Stimulated activated CD4-positive, alpha-beta T cell treated with anti-CD3 and anti-CD28 coated beads, Interleukin-1b, Interleukin-23, amount 100 ng/mL, for 48 hours (primary cell): ENCODE measurements around the gene SLC4A1AP.

Experiments used
- DNase-seq: peaks from one replicate; pipeline ENCODE4 v3.0.0-alpha.2; 2020

SLC4A1AP gene

GRCh38 chr2:27723372-27724144 lies 59.9 kb downstream of the SLC4A1AP start:
- no peak for DNase-seq

DNA sequence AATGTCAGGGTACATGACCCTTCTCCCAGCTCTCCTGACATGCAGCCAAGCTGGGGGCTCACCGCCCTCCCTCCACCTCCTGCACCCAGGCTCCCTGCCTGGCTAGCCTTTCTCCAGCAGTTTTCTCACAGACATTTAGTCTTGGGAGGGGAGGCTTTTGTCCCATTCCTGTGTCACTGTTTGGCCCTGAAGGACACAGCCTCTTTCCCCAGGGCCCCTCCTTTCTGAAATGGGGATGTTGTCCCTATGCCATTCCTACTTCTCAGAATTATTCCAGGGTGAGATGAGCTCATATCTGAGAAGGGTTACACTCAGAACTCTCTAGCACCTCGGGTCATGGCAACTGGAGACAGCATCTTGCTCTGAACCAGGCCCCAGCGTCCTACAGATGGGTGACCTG lies 60.5 kb downstream of the SLC4A1AP start:
- no peak for DNase-seq

GRCh38 chr2:27724905-27725701 lies 61.4 kb downstream of the SLC4A1AP start:
- no peak for DNase-seq

GRCh38 chr2:27727257-27727656 lies 63.6 kb downstream of the SLC4A1AP start:
- DNase-seq = no peak

DNA sequence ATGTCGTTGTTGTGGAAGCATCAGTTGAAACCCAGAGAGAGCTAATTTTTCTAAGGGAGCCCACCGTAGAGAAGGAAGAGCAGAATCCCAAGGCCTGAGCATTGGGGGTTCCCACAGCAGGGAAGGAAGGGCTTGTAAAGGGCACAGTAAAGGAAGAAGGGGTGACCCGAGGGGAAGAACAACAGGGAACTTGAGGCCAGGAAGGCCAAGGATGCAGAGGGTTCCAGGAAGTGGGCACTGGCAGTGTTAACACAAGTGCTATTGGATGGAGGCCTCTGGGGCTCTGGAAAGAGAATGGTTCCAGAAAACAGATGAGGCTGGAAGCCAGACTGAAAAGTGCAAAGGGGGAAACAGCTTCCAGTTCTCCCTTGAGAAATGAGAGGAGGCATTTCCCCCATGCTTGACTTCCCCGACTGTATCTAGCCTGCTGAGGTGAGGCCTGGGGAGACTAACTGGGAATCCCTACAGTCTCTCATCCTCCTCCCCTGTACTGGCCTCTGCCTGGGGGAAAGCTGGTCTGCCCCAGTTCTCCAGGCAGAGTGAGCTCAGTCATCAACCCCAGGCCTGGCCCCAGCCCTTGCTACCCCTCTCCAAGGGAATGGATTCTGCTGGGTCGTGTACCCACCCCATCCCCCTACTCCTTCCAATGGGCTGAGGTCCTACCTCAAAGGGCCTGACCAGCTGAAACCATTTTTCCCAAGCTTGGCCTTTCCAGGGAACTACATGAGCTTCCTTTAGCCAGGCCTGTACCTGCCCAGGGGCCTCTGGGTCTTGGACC lies 64.6 kb downstream of the SLC4A1AP start:
- no peak for DNase-seq

GRCh38 chr2:27729198-27729597 lies 65.5 kb downstream of the SLC4A1AP start:
- no peak for DNase-seq

GRCh38 chr2:27729614-27730013 lies 65.9 kb downstream of the SLC4A1AP start:
- no peak for DNase-seq

DNA sequence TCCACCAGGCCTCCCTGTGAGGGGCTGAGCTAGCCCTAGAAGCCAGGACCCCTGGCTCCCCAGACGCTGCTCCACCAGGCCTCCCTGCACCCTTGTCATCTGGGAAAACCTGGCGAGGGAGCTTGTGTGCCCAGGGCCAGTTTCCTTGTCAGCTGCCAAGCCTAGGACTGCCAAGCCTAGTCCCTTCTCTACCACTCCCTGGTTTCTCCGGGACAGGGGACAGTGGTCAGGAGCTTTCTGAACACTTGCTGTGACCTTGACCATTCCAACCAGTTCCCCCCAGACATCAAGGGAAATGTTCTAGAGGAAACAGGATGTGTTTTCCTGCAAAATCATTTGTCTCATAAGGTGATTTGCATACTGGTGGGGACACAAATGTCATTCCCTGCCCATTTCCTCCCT lies 66.6 kb downstream of the SLC4A1AP start:
- DNase-seq = no peak

DNA sequence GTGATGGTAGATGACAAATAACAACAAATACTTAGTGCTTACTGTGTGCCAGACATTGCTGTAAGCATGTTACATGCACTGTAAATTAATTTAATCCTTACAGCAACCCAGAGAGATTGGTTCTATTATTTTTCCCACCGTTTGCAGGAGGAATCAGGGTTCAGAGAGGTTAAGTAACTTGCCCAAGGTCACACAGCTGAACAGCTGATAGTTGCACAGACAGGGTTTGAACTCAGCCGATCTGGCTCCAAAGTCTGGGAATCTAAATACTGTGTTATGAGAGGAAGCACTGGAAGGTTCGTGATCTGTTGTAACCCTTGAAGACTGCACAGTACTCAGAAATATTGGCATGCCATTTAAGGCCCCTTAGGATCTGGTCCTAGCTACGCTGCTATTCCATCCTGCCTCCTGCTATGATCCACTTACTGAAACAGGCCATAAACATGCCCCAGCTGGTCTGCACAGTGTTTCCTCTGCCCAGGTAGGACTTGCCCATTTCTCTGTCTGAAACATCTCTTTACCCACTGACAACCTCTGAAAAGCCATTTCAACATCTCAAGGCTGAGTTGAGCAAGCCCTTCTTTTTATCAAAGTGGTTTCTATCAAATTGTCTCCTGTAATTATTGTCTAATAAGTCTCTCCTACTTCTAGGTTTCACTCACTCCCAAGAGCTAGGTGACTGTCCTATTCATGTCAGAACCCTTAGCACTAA lies 67.4 kb downstream of the SLC4A1AP start:
- no peak for DNase-seq

DNA sequence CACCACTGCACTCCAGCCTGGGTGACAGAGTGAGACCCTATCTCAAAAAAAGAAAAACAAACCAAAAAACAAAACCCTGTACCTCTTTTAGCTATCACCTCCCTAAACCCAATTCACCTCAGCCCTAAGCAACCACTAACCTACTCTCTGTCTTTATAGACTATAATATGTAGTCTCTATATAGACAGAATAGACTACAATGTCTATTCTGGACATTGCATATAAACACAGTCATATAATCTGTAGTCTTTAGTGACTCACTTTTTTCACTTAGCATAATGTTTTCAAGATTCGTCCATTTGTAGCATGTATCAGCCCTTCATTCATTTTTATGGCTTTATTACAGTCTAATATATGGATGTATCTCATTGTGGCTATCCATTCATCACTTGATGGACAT lies 70.6 kb downstream of the SLC4A1AP start:
- DNase-seq = no peak

- DNase-seq = peak; percentile 69
Observed at GRCh38 chr2:27735263-27735904, 71.7 kb downstream of the SLC4A1AP start.

DNA sequence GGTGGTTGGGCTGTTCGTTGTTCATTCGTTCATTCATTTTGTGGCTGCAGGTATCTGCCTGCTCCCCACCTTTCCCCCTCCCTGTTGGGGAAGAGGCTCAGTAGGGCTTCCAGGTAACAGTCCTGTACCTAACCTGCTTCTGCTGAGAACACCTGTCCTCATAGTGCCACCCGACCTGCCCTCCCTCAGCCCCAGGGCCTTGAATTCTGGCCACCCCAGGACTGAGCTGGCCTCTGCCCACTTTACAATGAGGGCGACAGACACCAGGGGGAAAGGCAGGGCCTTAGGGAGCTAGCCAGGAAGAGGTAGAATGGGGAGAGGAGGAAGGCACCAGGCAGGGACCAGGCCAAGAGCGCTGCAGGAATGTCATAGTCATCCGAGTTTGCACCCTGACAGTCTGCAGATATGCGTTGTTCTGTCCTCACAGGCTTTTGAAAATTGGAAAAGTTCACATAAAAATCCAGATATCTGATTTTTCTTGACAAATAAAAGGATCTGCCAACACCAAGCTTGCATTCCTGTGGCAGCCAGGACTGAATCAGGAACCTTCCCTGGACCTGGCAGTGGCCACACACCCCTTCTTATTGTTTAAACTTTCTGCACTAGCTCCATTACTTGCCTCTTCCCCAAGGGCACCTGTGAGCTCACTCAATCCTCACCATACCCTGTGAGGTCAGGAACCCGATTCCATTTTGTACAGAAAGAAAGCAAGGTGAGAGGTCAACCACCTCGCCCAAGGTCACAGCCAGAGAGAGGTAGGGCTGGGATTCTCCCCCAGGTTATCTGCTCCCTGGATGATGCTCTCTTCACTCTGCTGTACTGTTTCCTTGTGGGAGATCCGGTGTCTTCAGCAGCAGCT lies 72.6 kb downstream of the SLC4A1AP start:
- DNase-seq = no peak

DNA sequence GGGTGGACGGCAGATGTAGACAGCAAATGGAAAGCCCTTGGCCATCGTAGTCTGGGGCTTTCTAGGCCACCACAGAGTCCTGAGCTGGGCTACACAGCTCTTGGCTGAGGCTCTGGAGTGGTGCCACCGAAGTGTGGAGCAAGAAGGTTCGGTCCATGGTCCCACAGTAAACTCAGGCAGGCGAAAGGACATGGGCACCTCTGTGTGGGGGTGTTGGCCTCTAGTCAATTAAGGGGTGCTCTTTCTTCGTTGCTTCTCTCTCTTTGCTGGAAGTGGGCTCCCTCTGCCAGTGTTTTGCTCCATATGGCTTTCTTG lies 73.2 kb downstream of the SLC4A1AP start:
- DNase-seq = no peak

DNA sequence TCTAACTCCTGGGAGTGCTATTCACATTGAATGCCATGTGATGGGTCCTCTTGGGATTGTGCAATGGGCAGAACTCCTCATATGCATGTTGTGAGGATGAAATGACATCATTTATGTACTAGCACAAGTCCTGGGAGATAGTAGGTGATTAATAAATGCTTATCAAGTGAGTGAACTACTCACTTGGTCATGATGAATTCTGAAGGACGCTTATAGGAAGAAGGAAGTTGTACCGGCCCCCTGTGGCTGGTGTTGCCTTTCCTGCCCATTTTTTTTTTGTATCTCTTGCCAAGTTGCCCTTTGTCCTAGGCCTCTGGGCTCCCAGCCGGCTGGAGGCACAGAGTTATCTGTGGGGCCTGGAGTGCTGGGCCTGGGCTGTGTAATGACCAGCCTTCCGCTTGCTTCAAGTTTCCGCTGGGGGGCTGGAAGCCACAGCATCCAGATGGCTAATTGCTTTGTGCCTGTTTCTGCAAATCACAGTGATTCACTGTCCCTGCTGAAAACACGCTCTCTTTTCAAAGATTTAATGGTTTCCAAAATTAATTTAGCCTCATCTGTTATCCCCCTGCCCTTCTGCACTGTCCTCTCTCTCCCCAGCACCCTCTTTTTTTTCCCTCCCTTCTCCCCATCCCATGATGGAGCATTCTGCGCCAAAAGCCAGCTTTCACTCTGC lies 74.1 kb downstream of the SLC4A1AP start:
- DNase-seq = no peak

- DNase-seq = no peak
Observed at GRCh38 chr2:27738349-27739057, 74.8 kb downstream of the SLC4A1AP start.

- no peak for DNase-seq
Observed at GRCh38 chr2:27739058-27739373, 75.3 kb downstream of the SLC4A1AP start.

DNA sequence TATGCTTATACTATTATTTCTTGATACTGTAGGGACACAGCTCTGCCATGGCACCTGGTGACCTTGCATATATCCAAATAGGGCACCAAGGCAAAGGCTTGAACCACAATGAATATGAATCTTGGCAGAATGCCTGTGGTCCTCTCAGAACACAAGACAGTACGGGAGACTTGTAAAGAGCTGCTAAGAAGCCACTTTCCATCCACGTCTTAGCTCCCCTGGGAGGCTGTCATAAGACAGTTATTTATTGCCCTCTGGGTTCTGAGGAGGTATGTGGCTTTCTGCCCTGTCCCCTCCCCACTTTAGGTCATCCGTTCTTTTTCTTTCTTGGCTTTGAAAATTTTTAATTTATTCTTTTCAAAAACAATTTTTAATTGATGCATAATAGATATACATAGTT lies 78.0 kb downstream of the SLC4A1AP start:
- DNase-seq = no peak

- DNase-seq = no peak
Observed at GRCh38 chr2:27742571-27742970, 78.9 kb downstream of the SLC4A1AP start.
